ENCODE measurements around the gene RASIP1.

- TF ChIP-seq POLR2AphosphoS5 (IDR thresholded peaks at IDR 0.05; ENCODE audit: low read depth, low read length), result no peak
- TF ChIP-seq POLR2A (IDR thresholded peaks at IDR 0.05; ENCODE audit: low read depth, low read length), result no peak
These were observed 68.9 kb downstream of the RASIP1 start for GRCh38 chr19:48671446-48671995.

All from GM12892 (cell line).